ENCODE data around the gene L3MBTL1. TPM values are rescaled to one million over a fixed set of nuclear protein-coding genes. Genes with fewer than 3 reads are reported as not detected.
A peak's percentile ranks its signal among the peaks of the same experiment; 100 is the strongest.

The L3MBTL1 gene
- total RNA-seq, 6 experiments from 2014 or later: 1.2 to 3.2 (median 2.4) TPM

DNA sequence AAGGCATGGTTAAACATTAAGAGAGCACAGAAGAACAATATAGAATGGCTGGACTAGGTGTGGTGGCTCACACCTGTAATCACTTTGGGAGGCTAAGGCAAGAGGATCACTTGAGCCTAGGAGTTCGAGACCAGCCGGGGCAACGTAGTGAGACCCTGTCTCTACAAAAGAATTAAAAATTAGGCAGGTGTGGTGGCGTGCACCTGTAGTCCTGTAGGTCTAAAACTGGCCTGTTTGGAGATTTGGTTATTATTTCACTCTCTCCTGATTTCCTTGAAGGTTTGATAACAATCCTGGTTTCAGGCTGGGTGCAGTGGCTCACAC, 34.2 kb upstream of the L3MBTL1 start:
- H3K27ac ChIP-seq: no peak overlapping the region
- no peaks in the 10 kb centered on the region for H3K4me1 ChIP-seq
- intact Hi-C loops (cut with DNase I): no loop called here
- no peak overlapping the region for H3K4me3 ChIP-seq
- no peak for ATAC-seq
- no peak for DNase-seq
- H3K9me3 ChIP-seq: no peaks in the 10 kb centered on the region
- WGBS (ENCODE audit: insufficient coverage, low coverage, low lambda C conversion rate, missing lambda C conversion rate): 95% methylated on average over 4 of the region's 4 CpGs
- TF ChIP-seq, protein P1, sequence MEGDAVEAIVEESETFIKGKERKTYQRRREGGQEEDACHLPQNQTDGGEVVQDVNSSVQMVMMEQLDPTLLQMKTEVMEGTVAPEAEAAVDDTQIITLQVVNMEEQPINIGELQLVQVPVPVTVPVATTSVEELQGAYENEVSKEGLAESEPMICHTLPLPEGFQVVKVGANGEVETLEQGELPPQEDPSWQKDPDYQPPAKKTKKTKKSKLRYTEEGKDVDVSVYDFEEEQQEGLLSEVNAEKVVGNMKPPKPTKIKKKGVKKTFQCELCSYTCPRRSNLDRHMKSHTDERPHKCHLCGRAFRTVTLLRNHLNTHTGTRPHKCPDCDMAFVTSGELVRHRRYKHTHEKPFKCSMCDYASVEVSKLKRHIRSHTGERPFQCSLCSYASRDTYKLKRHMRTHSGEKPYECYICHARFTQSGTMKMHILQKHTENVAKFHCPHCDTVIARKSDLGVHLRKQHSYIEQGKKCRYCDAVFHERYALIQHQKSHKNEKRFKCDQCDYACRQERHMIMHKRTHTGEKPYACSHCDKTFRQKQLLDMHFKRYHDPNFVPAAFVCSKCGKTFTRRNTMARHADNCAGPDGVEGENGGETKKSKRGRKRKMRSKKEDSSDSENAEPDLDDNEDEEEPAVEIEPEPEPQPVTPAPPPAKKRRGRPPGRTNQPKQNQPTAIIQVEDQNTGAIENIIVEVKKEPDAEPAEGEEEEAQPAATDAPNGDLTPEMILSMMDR (IDR thresholded peaks at IDR 0.05): no peak
- no peak for TF ChIP-seq POLR2A (IDR thresholded peaks at IDR 0.05)
- H3K27me3 ChIP-seq: no peaks in the 10 kb centered on the region
- H3K36me3 ChIP-seq: peaks cover 0 to 17% (median 0%) of the 10 kb centered on the region in 4 donors

DNA sequence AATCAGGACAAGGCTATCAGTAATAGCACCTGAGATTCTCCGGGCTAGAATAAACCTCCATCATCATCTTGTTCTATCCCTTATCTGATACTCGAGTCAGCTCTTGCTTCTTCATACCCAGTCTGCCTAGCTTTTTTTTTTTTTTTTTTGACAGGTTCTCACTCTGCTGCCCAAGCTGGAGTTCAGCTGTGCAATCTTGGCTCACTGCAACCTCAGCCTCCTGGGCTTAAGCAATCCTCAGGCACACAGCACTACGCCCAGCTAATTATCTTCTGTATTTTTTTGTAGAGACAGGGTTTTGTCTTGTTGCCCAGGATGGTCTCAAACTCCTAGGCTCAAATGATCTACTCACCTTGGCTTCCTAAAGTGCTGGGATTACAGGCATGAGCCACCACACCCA, 30.3 kb upstream of the L3MBTL1 start:
- H3K27ac ChIP-seq: no peak overlapping the region
- H3K9me3 ChIP-seq: no peaks in the 10 kb centered on the region
- H3K27me3 ChIP-seq: no peaks in the 10 kb centered on the region
- WGBS (ENCODE audit: insufficient coverage, low coverage, low lambda C conversion rate, missing lambda C conversion rate): 37% methylated on average over 3 of the region's 3 CpGs
- ATAC-seq (peak; percentile 45 to 86 (median 60)), DNase-seq (no peak)
- H3K4me3 ChIP-seq: no peak overlapping the region
- TF ChIP-seq, protein P1 (IDR thresholded peaks at IDR 0.05): no peak
- TF ChIP-seq POLR2A (IDR thresholded peaks at IDR 0.05): no peak
- no peaks in the 10 kb centered on the region for H3K4me1 ChIP-seq
- H3K36me3 ChIP-seq: no peaks in the 10 kb centered on the region
- intact Hi-C loops (cut with DNase I): no loop called here

DNA sequence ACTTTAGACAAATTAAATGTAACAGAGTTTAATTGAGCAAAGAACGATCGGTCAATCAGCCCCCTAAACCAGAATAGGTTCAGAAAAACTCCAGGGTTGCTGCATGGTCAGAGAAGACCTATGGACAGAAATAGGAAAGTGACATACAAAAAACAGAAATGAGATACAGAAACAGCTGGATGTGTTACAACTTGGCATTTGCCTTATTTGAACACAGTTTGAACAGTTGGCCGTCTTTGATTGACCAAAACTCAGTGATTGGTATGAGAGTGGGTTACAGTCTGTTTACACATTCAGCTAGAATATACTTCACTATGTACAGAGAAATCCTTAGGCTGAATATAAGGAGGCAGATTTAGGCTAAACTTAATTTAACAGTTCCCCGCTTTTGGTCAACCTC, 29.9 kb upstream of the L3MBTL1 start:
- no peak overlapping the region for H3K27ac ChIP-seq
- no peaks in the 10 kb centered on the region for H3K27me3 ChIP-seq
- ATAC-seq: peak in 3 of 4 donors; percentile 22 to 52 (median 49)
- intact Hi-C loops (cut with DNase I): no loop called here
- TF ChIP-seq, protein P1 (IDR thresholded peaks at IDR 0.05): no peak
- no peak for TF ChIP-seq POLR2A (IDR thresholded peaks at IDR 0.05)
- no peaks in the 10 kb centered on the region for H3K9me3 ChIP-seq
- no peak overlapping the region for H3K4me3 ChIP-seq
- no peaks in the 10 kb centered on the region for H3K4me1 ChIP-seq
- 58% methylated on average over 4 of the region's 4 CpGs for WGBS (ENCODE audit: insufficient coverage, low coverage, low lambda C conversion rate, missing lambda C conversion rate)
- H3K36me3 ChIP-seq: no peaks in the 10 kb centered on the region
- DNase-seq: no peak

DNA sequence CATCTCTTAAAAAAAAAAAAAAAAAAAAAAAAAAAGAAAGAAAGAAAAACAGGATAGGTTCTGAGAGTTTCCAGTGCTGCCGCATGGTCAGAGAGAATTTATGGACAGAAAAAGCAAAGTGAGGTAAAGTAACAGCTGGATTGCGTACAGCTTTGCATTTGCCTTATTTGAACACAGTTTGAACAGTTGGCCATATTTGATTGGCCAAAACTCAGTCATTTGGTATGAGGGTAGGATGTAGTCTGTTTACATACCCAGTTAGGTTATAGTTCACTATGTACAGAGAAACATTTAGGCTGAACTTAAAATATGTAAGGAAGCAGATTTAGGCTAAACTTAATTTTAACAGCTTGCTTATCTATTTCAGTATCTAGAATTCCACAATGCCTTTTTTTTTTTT, 17.5 kb upstream of the L3MBTL1 start:
- Histone ChIP-seq H3K27me3 (no peaks in the 10 kb centered on the region), H3K4me3 (no peak overlapping the region), H3K27ac (no peak overlapping the region), H3K36me3 (no peaks in the 10 kb centered on the region), H3K4me1 (no peaks in the 10 kb centered on the region), H3K9me3 (no peaks in the 10 kb centered on the region)
- DNase-seq (no peak), ATAC-seq (no peak)
- TF ChIP-seq, protein P1 (IDR thresholded peaks at IDR 0.05): no peak
- TF ChIP-seq POLR2A (IDR thresholded peaks at IDR 0.05): no peak
- WGBS (ENCODE audit: insufficient coverage, low coverage, low lambda C conversion rate, missing lambda C conversion rate): 83% methylated on average over 1 of the region's 2 CpGs
- intact Hi-C loops (cut with DNase I): no loop called here

DNA sequence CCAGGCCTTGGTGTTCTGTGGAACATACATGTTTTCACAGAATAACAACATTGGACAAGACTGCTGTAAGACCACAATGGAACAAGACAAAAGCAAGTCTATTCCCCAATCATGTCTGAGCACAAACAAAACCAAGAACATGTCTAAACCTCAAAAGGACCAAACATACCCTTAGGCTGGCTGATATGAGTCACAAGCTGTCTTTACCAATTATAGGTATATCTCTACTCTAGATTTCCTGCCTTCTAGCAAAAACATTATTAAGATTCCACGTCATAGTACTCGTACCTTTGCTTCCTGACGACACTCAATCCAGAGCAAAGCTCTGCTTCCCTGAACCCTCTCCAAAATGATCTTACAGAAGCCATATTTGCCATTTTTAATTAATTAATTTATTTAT, 15.4 kb upstream of the L3MBTL1 start:
- no peak for ATAC-seq
- H3K36me3 ChIP-seq: no peaks in the 10 kb centered on the region
- no peak overlapping the region for H3K4me3 ChIP-seq
- no peaks in the 10 kb centered on the region for H3K27me3 ChIP-seq
- H3K27ac ChIP-seq: no peak overlapping the region
- TF ChIP-seq POLR2A (IDR thresholded peaks at IDR 0.05): no peak
- TF ChIP-seq, protein P1 (IDR thresholded peaks at IDR 0.05): no peak
- H3K9me3 ChIP-seq: no peaks in the 10 kb centered on the region
- DNase-seq: no peak
- H3K4me1 ChIP-seq: no peaks in the 10 kb centered on the region
- 93% methylated on average over 3 of the region's 3 CpGs for WGBS (ENCODE audit: insufficient coverage, low coverage, low lambda C conversion rate, missing lambda C conversion rate)
- intact Hi-C loops (cut with DNase I): no loop called here

Measured in right lobe of liver (tissue), 6 donors.